HFF-Myc (cell line): ENCODE measurements around the gene KIAA0232.

Experiments
- DNase-seq: peaks from one replicate; pipeline ENCODE4 v3.0.0-alpha.2; 2011; ENCODE audit warnings: low read depth; ENCODE audit errors: extremely low read depth
- H3K4me3 ChIP-seq: replicated peaks from 2 replicates; pipeline ENCODE4 v1.5.1; 2011; ENCODE audit warnings: low read depth, mild to moderate bottlenecking, control low read depth, low read length
- TF ChIP-seq, protein P1 (sequence below): IDR thresholded peaks from 2 replicates; pipeline ENCODE4 v1.5.1; 2012; ENCODE audit warnings: mild to moderate bottlenecking, low read depth, low read length, control low read depth; ENCODE audit errors: missing control alignments

KIAA0232 gene

GRCh38 chr4:6764976-6765620 lies 17.4 kb upstream of the KIAA0232 start:
- TF ChIP-seq, protein P1, sequence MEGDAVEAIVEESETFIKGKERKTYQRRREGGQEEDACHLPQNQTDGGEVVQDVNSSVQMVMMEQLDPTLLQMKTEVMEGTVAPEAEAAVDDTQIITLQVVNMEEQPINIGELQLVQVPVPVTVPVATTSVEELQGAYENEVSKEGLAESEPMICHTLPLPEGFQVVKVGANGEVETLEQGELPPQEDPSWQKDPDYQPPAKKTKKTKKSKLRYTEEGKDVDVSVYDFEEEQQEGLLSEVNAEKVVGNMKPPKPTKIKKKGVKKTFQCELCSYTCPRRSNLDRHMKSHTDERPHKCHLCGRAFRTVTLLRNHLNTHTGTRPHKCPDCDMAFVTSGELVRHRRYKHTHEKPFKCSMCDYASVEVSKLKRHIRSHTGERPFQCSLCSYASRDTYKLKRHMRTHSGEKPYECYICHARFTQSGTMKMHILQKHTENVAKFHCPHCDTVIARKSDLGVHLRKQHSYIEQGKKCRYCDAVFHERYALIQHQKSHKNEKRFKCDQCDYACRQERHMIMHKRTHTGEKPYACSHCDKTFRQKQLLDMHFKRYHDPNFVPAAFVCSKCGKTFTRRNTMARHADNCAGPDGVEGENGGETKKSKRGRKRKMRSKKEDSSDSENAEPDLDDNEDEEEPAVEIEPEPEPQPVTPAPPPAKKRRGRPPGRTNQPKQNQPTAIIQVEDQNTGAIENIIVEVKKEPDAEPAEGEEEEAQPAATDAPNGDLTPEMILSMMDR, result no peak
- DNase-seq, result no peak
- no peak overlapping the region for H3K4me3 ChIP-seq

GRCh38 chr4:6765703-6766102 lies 16.8 kb upstream of the KIAA0232 start:
- TF ChIP-seq, protein P1, result no peak
- no peak for DNase-seq
- no peak overlapping the region for H3K4me3 ChIP-seq

GRCh38 chr4:6767386-6767747 lies 15.2 kb upstream of the KIAA0232 start:
- no peak overlapping the region for H3K4me3 ChIP-seq
- no peak for DNase-seq
- TF ChIP-seq, protein P1, result no peak

GRCh38 chr4:6767748-6768538 lies 14.6 kb upstream of the KIAA0232 start:
- no peak for DNase-seq
- TF ChIP-seq, protein P1, result no peak
- H3K4me3 ChIP-seq, result no peak overlapping the region

DNA sequence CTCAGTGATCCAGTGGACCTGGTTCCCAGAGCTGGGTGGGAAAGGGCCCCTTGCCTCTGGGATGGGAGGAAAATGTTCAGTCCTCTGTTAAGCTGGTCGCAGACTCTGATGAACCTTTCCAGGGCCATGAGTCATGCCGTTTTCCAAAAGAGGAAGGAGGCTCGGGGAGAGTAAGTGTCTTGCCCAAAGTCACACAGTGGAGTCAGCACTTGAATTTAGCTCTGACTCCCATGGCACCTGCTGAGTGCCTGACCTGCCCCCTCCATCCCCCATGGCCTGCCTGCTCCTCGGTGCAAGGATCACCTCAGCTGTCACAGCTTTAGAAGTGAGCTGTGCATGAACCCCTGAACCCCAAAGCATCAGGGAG lies 14.0 kb upstream of the KIAA0232 start:
- no peak for DNase-seq
- H3K4me3 ChIP-seq, result no peak overlapping the region
- TF ChIP-seq, protein P1, result no peak

GRCh38 chr4:6769233-6769988 lies 13.1 kb upstream of the KIAA0232 start:
- no peak for DNase-seq
- TF ChIP-seq, protein P1, result no peak
- H3K4me3 ChIP-seq, result no peak overlapping the region
